ENCODE measurements around the gene MELTF. TPM values are rescaled to one million over a fixed set of nuclear protein-coding genes. Genes with fewer than 3 reads are reported as not detected.

The MELTF gene
- 21.6 and 62.0 TPM in 2 replicates for total RNA-seq (2011; cell fraction: chromatin; rRNA removed; ENCODE audit: low replicate concordance)
- total RNA-seq (2011; cell fraction: nucleolus; rRNA removed) = 25.8 and 34.5 TPM in 2 replicates
- total RNA-seq (2011; cell fraction: nucleoplasm; rRNA removed) = 24.9 and 29.2 TPM in 2 replicates
- 6.8 and 8.4 TPM in 2 replicates for total RNA-seq (2014; rRNA removed)
- 3.0 and 3.3 TPM in 2 replicates for total RNA-seq (2014; rRNA removed; fragmentation: Illumina TruSeq; extraction: Trizol)
- total RNA-seq (2015; rRNA removed; fragmentation: Illumina TruSeq; extraction: Trizol) = 3.8 and 4.5 TPM in 2 replicates
- 10.5 and 11.7 TPM in 2 replicates for total RNA-seq (2021)
- 4.0 and 4.8 TPM in 2 replicates for polyA plus RNA-seq (2011; rRNA removed)
- 3.0 and 7.4 TPM in 2 replicates for polyA plus RNA-seq (2011; cell fraction: cytosol; rRNA removed)
- polyA plus RNA-seq (2011; cell fraction: nucleus; rRNA removed) = 17.2 and 37.9 TPM in 2 replicates
- polyA plus RNA-seq (2012) = 6.7 and 10.6 TPM in 2 replicates
- polyA plus RNA-seq (2014; fragmentation: Illumina TruSeq; extraction: Trizol) = 3.7 and 4.9 TPM in 2 replicates
- polyA plus RNA-seq (2014; fragmentation: Nextera tagmentation; extraction: Ambion mirVana) = under 1 TPM; 0.35 to 0.52 TPM
- polyA plus RNA-seq (2014; rRNA removed) = 8.1 and 8.6 TPM in 2 replicates
- polyA minus RNA-seq (2011; rRNA and poly(A)+ RNA removed) = 2.2 and 4.0 TPM in 2 replicates
- 1.9 and 4.6 TPM in 2 replicates for polyA minus RNA-seq (2011; cell fraction: cytosol; rRNA and poly(A)+ RNA removed)
- 11.0 and 16.4 TPM in 2 replicates for polyA minus RNA-seq (2011; cell fraction: nucleus; rRNA and poly(A)+ RNA removed)
- Bru-seq, nascent RNA = percentile 53 among the genes with signal in this experiment
- percentile 47 among the genes with signal in this experiment for BruChase-seq, experiment 1, labeled RNA remaining after a 2-hour chase
- BruChase-seq, experiment 2, labeled RNA remaining after a 6-hour chase = percentile 44 among the genes with signal in this experiment
- long read RNA-seq, experiment 1, transcript MELTF-202 (7 exons, 1,650 nt) = major isoform, 5 of 24 reads
- long read RNA-seq, experiment 1, partial matches to known transcripts = 3 of 24 reads
- long read RNA-seq, experiment 1, other reads (novel, unspliced or antisense) = 15 of 24 reads
- long read RNA-seq, experiment 2, partial matches to known transcripts = 1 of 10 reads
- long read RNA-seq, experiment 2, other reads (novel, unspliced or antisense) = 6 of 10 reads
- long read RNA-seq, experiment 3, partial matches to known transcripts = 0 of 4 reads
- long read RNA-seq, experiment 3, other reads (novel, unspliced or antisense) = 2 of 4 reads

DNA sequence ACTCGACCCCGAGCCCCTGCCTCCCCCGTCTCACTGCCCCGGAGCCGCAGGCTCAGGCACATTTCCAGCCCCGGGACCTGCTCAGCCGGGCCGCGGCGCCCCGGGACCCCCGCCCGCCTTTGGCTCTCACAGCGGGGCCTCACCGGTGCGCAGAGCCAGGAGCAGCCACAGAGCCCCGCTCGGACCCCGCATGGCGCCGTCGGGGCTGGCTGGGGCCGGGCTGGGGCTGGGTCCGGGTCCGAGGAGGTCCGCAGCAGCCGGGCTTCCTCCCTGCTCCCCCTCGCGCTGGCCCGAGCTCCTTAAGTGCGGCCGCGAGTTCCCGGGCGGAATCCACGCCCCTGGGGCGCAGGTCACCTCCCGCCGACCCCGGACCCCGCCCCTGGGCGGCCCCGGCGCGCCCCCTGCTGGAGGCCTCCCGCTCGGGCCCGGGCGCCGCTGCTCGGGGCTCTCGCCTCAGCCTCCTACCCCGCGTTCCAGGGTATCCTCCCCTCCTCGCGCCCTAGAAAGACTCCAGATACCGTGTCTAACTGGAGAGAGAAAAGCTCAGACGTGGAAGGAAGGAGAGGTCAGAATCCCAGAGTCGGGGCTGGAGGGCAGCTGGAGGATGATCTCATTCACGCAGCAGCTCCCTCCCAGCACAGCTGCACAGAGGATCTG lies at the start of gene MELTF:
Gene MELTF, minus strand, starts transcription at position 307 of the 657 bp plus-strand sequence. Its CDS starts 115 bp downstream, at position 192.
- H2AFZ ChIP-seq (ENCODE audit: low read depth, low read length) = peak within 1 kb of the TSS; percentile 94
- H3K79me2 ChIP-seq (ENCODE audit: control insufficient read depth, insufficient read depth, low read length) = peaks cover 4% of the 10 kb centered on the region; the same call in 2 of the 3 replicates
- H3K27ac ChIP-seq (ENCODE audit: extremely low read depth, low read depth, low read length) = peak within 1 kb of the TSS; percentile 85
- peak within 1 kb of the TSS; percentile 84 for H3K4me3 ChIP-seq
- H3K4me2 ChIP-seq (ENCODE audit: insufficient read depth, low read length) = peak within 1 kb of the TSS; percentile 78
- no peaks in the 10 kb centered on the region for H3K27me3 ChIP-seq (ENCODE audit: control insufficient read depth in 2 of 2, insufficient read depth in 2 of 2, low read length in 2 of 2)
- ChIA-PET POLR2A (interaction anchor here (0.5 to 1.5 kb wide), 9 partner anchors 13 to 598 kb away, joined by 3 to 6 read pairs (median 3); no protein-coding TSS in a partner anchor), CTCF (ENCODE audit: low intra/inter-chr PET ratio) (no interaction called here)
- in situ Hi-C loops (cut with MboI) (no loop called here), intact Hi-C loops (cut with micrococcal nuclease) (loop anchor here (2.0 to 10.0 kb wide), 2 partner anchors 51 to 155 kb away; no protein-coding TSS in a partner anchor)
- BruUV-seq (replicated peaks) = no TSS peak
- 2% methylated on average over 24 of the region's 60 CpGs for WGBS (ENCODE audit: insufficient coverage, low coverage, missing lambda C conversion rate)
- no peaks in the 10 kb centered on the region for H3K9me3 ChIP-seq (replicated peaks; ENCODE audit: control insufficient read depth, insufficient read depth, low read depth, low read length)
- no peaks in the 10 kb centered on the region for H3K9me1 ChIP-seq (ENCODE audit: control insufficient read depth, insufficient read depth, low read length)
- ATAC-seq (peak; percentile 88), FAIRE-seq (no peak), DNase-seq (ENCODE audit: extremely low read depth in 1 of 4, low spot score in 3 of 4) (peak; percentile 88 to 97 (median 96))
- H3K9ac ChIP-seq (ENCODE audit: insufficient read depth in 1 of 2, low read depth in 2 of 2, low read length in 2 of 2) = peak within 1 kb of the TSS; percentile 86 to 95; a peak in 3 of 4 replicates
- 0 out of 2 replicates have a peak, but pooled peaks cover 2% of the 10 kb centered on the region for H4K20me1 ChIP-seq (replicated peaks; ENCODE audit: control insufficient read depth, insufficient read depth, low read length)
- peaks cover 25 to 53% of the 10 kb centered on the region in 2 experiments for H3K4me1 ChIP-seq (replicated peaks in 1 of 2; ENCODE audit: control insufficient read depth in 2 of 2, insufficient read depth in 2 of 2, low read length in 2 of 2)
- peaks cover 5% of the 10 kb centered on the region; the same call in 1 of the 3 replicates for H3K36me3 ChIP-seq (ENCODE audit: control insufficient read depth, insufficient read depth, low read length)
- TF ChIP-seq NCOA1 (IDR thresholded peaks at IDR 0.05; ENCODE audit: low read depth) (no peak), NFIC (IDR thresholded peaks at IDR 0.05) (peak; percentile 38; the same call in 1 of the 2 replicates), GATAD2B (IDR thresholded peaks at IDR 0.05; ENCODE audit: borderline replicate concordance) (peak; percentile 24; the same call in 1 of the 2 replicates), ZNF561 (CRISPR knock-in tag; conservative IDR thresholded peaks at IDR 0.05) (no peak), RBM14 (IDR thresholded peaks at IDR 0.05; ENCODE audit: borderline replicate concordance, insufficient read depth, low read depth, low read length) (no peak), FOSL1 (tag; conservative IDR thresholded peaks at IDR 0.05) (peak; percentile 19; the same call in 1 of the 2 replicates)
- TF ChIP-seq, protein P1, sequence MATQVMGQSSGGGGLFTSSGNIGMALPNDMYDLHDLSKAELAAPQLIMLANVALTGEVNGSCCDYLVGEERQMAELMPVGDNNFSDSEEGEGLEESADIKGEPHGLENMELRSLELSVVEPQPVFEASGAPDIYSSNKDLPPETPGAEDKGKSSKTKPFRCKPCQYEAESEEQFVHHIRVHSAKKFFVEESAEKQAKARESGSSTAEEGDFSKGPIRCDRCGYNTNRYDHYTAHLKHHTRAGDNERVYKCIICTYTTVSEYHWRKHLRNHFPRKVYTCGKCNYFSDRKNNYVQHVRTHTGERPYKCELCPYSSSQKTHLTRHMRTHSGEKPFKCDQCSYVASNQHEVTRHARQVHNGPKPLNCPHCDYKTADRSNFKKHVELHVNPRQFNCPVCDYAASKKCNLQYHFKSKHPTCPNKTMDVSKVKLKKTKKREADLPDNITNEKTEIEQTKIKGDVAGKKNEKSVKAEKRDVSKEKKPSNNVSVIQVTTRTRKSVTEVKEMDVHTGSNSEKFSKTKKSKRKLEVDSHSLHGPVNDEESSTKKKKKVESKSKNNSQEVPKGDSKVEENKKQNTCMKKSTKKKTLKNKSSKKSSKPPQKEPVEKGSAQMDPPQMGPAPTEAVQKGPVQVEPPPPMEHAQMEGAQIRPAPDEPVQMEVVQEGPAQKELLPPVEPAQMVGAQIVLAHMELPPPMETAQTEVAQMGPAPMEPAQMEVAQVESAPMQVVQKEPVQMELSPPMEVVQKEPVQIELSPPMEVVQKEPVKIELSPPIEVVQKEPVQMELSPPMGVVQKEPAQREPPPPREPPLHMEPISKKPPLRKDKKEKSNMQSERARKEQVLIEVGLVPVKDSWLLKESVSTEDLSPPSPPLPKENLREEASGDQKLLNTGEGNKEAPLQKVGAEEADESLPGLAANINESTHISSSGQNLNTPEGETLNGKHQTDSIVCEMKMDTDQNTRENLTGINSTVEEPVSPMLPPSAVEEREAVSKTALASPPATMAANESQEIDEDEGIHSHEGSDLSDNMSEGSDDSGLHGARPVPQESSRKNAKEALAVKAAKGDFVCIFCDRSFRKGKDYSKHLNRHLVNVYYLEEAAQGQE (IDR thresholded peaks at IDR 0.05; ENCODE audit: borderline replicate concordance) = peak; percentile 56; the same call in 1 of the 2 replicates
- TF ChIP-seq, protein P1 (CRISPR knock-in tag; IDR thresholded peaks at IDR 0.05; ENCODE audit: low read depth) = 0 out of 2 replicates have a peak, but pooled peaks have one; percentile 26

Data from K562 (cell line).